NCI-H1092 treated with DMSO at 0.1 percent for 48 hours (cell line): ENCODE data around the gene LMOD2.

Source experiments
- DNase-seq: peaks from one replicate; lab custom pipeline; 2025; lab: John Stamatoyannopoulos, UW

LMOD2 gene

GRCh38 chr7:123673752-123674398 lies 18.2 kb downstream of the LMOD2 start:
- DNase-seq: no peak

GRCh38 chr7:123674399-123675180 lies 18.9 kb downstream of the LMOD2 start:
- no peak for DNase-seq

GRCh38 chr7:123675181-123675473 lies 19.5 kb downstream of the LMOD2 start:
- DNase-seq: no peak

- DNase-seq: no peak
Observed at GRCh38 chr7:123677061-123677715, 21.5 kb downstream of the LMOD2 start.

GRCh38 chr7:123679614-123680013 lies 23.9 kb downstream of the LMOD2 start:
- no peak for DNase-seq

GRCh38 chr7:123680580-123680979 lies 24.9 kb downstream of the LMOD2 start:
- DNase-seq: no peak

- no peak for DNase-seq
Observed at GRCh38 chr7:123681561-123681960, 25.9 kb downstream of the LMOD2 start.

GRCh38 chr7:123682690-123683089 lies 27.0 kb downstream of the LMOD2 start:
- peak; percentile 42 for DNase-seq

GRCh38 chr7:123687161-123687560 lies 31.5 kb downstream of the LMOD2 start:
- DNase-seq: no peak

- no peak for DNase-seq
Observed at GRCh38 chr7:123687727-123688126, 32.1 kb downstream of the LMOD2 start.

- DNase-seq: no peak
Observed at GRCh38 chr7:123689250-123689649, 33.6 kb downstream of the LMOD2 start.

GRCh38 chr7:123690550-123690949 lies 34.9 kb downstream of the LMOD2 start:
- DNase-seq: no peak

GRCh38 chr7:123692471-123692877 lies 36.8 kb downstream of the LMOD2 start:
- no peak for DNase-seq

- DNase-seq: no peak
Observed at GRCh38 chr7:123695944-123696677, 40.4 kb downstream of the LMOD2 start.

GRCh38 chr7:123705211-123705901 lies 49.7 kb downstream of the LMOD2 start:
- no peak for DNase-seq

- DNase-seq: no peak
Observed at GRCh38 chr7:123709525-123709924, 53.9 kb downstream of the LMOD2 start.

- no peak for DNase-seq
Observed at GRCh38 chr7:123710683-123711082, 55.0 kb downstream of the LMOD2 start.

GRCh38 chr7:123711832-123712293 lies 56.2 kb downstream of the LMOD2 start:
- DNase-seq: no peak

- no peak for DNase-seq
Observed at GRCh38 chr7:123712619-123713018, 57.0 kb downstream of the LMOD2 start.
